ENCODE results near the gene DPP6. TPM values are rescaled to one million over a fixed set of nuclear protein-coding genes. Genes with fewer than 3 reads are reported as not detected.

The DPP6 gene
- total and polyA plus RNA-seq, 2 experiments from 2014 or later = 0.21 TPM; not detected in 1

DNA sequence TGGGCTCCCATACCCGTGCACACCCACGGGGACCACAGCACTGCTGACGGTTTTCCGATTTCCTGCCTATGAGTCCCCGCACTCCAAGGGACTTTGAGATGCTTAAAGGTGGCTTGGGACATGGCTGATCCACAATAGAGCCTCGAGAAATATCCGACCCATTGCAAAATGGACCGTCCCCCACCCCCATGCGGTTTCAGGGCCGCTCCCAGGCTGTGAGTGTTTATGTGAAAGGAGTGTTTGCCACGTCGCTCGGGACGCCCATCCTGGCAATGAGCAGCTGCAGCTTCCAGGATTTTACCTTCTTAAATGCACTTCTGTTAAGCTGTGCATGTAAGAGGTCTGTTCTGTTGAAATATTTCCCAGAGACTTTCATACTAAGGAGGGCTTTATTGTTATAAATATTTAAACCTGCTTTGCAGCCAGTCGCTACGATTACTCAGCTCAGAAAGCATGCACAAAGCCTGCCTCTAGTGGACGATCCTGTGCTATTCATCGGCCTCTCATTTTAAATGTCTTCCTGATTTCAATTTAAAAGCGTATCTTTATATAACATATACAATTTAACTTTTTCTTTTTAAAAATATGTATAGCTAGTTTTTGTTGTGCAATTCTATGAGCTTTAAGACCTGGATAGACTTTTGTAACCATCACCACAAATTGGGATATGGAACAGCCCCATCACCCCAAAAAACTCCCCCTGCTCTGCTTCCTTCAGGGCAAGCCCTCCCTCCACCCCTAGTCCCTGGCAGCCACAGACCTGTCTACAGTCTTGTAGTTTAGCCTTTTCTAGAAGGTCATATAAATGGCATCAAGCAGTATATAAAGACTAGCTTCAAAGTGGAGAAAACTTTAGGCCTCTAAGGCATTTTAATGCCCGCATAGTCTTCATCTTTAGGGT, 532.4 kb downstream of the DPP6 start:
- Histone ChIP-seq H3K4me1 (ENCODE audit: low read depth) (peaks cover 10% of the 10 kb centered on the region), H3K27ac (no peak overlapping the region), H3K27me3 (no peaks in the 10 kb centered on the region), H3K9me3 (ENCODE audit: low read depth) (no peaks in the 10 kb centered on the region), H3K4me3 (no peak overlapping the region), H3K36me3 (no peaks in the 10 kb centered on the region)
- peak in 1 of 2 donors; percentile 15 for DNase-seq (ENCODE audit: low read depth in 1 of 2, low spot score in 1 of 2)
- TF ChIP-seq, protein P1, sequence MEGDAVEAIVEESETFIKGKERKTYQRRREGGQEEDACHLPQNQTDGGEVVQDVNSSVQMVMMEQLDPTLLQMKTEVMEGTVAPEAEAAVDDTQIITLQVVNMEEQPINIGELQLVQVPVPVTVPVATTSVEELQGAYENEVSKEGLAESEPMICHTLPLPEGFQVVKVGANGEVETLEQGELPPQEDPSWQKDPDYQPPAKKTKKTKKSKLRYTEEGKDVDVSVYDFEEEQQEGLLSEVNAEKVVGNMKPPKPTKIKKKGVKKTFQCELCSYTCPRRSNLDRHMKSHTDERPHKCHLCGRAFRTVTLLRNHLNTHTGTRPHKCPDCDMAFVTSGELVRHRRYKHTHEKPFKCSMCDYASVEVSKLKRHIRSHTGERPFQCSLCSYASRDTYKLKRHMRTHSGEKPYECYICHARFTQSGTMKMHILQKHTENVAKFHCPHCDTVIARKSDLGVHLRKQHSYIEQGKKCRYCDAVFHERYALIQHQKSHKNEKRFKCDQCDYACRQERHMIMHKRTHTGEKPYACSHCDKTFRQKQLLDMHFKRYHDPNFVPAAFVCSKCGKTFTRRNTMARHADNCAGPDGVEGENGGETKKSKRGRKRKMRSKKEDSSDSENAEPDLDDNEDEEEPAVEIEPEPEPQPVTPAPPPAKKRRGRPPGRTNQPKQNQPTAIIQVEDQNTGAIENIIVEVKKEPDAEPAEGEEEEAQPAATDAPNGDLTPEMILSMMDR (IDR thresholded peaks at IDR 0.05; ENCODE audit: low read depth, low read length) = no peak

DNA sequence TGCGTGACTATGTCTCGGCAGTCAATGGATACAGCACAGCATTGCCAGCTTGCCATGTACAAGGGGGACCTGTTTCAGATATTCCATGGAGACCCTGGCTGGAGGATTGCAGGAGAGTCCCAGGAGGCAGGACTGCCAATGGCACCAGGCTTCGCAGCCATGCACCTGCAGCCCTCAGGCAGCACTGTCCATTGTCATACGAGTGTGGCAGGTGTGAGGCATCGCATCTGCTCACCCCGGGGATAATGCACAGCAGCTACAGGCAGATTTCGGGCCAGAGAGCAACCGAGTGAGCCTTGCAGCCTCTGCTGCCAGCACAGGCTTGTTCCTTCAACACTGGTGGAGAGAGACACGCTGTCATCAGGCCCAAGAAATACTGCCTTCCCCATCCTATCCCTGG, 535.6 kb downstream of the DPP6 start:
- Histone ChIP-seq H3K4me1 (ENCODE audit: low read depth) (peaks cover 13% of the 10 kb centered on the region), H3K9me3 (ENCODE audit: low read depth) (no peaks in the 10 kb centered on the region), H3K27ac (no peak overlapping the region), H3K36me3 (no peaks in the 10 kb centered on the region), H3K4me3 (no peak overlapping the region), H3K27me3 (no peaks in the 10 kb centered on the region)
- TF ChIP-seq, protein P1 (IDR thresholded peaks at IDR 0.05; ENCODE audit: low read depth, low read length) = no peak
- no peak for DNase-seq (ENCODE audit: low read depth in 1 of 2, low spot score in 1 of 2)

DNA sequence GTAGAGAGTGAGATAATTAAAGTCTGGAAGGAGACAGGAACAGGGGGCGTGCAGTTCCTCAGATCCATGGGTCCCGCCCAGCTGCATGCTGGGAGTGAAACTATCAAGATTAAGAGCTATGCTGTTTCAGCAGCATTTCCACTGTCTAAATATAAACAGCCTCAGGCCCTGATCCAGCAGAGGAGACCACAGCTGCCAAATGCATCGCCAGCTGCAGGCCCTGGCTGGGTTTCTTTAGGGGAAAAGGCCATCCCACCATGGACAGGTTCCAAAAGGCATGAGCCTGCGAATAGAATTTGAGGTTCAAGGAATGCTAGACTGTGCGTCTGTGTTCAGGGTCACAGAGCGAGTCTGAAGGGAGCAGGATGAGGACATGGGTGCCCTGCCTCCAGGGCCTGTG, 539.3 kb downstream of the DPP6 start:
- Histone ChIP-seq H3K27me3 (no peaks in the 10 kb centered on the region), H3K27ac (no peak overlapping the region), H3K4me3 (no peak overlapping the region), H3K36me3 (no peaks in the 10 kb centered on the region), H3K9me3 (ENCODE audit: low read depth) (no peaks in the 10 kb centered on the region), H3K4me1 (ENCODE audit: low read depth) (peaks cover 13% of the 10 kb centered on the region)
- TF ChIP-seq, protein P1 (IDR thresholded peaks at IDR 0.05; ENCODE audit: low read depth, low read length) = no peak
- DNase-seq (ENCODE audit: low read depth in 1 of 2, low spot score in 1 of 2) = no peak

DNA sequence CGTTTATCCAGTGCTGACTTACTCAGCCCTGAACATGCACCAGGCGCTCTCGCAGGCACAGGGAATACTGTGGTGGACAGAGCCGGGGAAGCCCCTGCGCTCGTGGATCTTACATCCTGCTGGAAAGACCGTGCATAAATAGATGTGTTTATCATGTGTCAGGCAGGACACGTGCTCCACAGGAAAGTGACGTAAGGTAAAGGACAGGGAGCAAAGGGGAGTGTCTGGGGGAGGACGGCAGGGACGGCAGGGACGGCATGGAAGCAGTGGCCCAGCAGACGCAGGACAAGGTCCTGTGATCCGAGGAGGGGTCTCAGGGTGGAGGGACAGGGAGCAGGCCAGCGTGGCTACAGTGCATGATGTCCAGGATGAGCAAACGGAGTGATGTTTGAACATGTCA, 540.2 kb downstream of the DPP6 start:
- no peaks in the 10 kb centered on the region for H3K9me3 ChIP-seq (ENCODE audit: low read depth)
- H3K27me3 ChIP-seq = no peaks in the 10 kb centered on the region
- no peak for DNase-seq (ENCODE audit: low read depth in 1 of 2, low spot score in 1 of 2)
- peaks cover 6% of the 10 kb centered on the region for H3K4me1 ChIP-seq (ENCODE audit: low read depth)
- H3K36me3 ChIP-seq = no peaks in the 10 kb centered on the region
- TF ChIP-seq, protein P1 (IDR thresholded peaks at IDR 0.05; ENCODE audit: low read depth, low read length) = no peak
- H3K27ac ChIP-seq = no peak overlapping the region
- H3K4me3 ChIP-seq = no peak overlapping the region

DNA sequence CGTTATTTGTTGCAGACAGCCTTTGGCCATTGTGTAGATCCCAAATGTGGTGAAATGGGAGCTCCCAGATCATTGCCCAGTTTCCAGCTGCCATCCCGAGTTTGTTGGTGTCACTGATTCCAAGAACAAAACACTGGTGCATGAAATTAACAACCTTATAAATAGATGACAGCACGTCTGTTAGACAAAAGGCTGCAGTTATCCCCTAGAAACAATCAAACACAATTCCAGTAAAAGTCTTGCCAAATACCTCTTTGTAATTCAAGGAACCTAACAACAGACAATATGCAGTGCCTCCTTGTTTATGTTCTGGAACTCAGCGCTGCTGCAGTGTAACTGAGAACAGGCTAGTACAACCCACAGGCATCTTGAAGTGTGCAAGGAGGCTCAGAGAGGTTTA, 546.2 kb downstream of the DPP6 start:
- Histone ChIP-seq H3K4me3 (no peak overlapping the region), H3K4me1 (ENCODE audit: low read depth) (no peaks in the 10 kb centered on the region), H3K27me3 (no peaks in the 10 kb centered on the region), H3K27ac (no peak overlapping the region), H3K36me3 (no peaks in the 10 kb centered on the region), H3K9me3 (ENCODE audit: low read depth) (no peaks in the 10 kb centered on the region)
- TF ChIP-seq, protein P1 (IDR thresholded peaks at IDR 0.05; ENCODE audit: low read depth, low read length) = no peak
- no peak for DNase-seq (ENCODE audit: low read depth in 1 of 2, low spot score in 1 of 2)

Data from cardiac muscle cell (in vitro differentiated cells and primary cell).